ENCODE measurements around the gene SFTPB.

Gene SFTPB

GRCh38 chr2:85699325-85699724 is 31.3 kb upstream of the SFTPB start:
- H3K79me2 ChIP-seq (ENCODE audit: low read length), result no peaks in the 10 kb centered on the region
- H3K4me1 ChIP-seq (ENCODE audit: low read length), result peaks cover under 1% of the 10 kb centered on the region; the same call in 1 of the 2 replicates
- no peak overlapping the region for H3K4me3 ChIP-seq (ENCODE audit: low read length)
- H3K27ac ChIP-seq (ENCODE audit: low read length), result no peak overlapping the region
- no peak overlapping the region for H3K9ac ChIP-seq (ENCODE audit: low read length)
- no peaks in the 10 kb centered on the region for H3K36me3 ChIP-seq (replicated peaks; ENCODE audit: low read depth, low read length)
- H4K20me1 ChIP-seq (ENCODE audit: insufficient read depth, low read length), result no peaks in the 10 kb centered on the region
- H3K4me2 ChIP-seq (ENCODE audit: low read length), result no peak overlapping the region
- no peaks in the 10 kb centered on the region for H3K9me3 ChIP-seq (ENCODE audit: insufficient read depth, low read length)
- no peak overlapping the region for H2AFZ ChIP-seq (ENCODE audit: low read depth, low read length)
- peaks cover 17% of the 10 kb centered on the region for H3K27me3 ChIP-seq (ENCODE audit: low read depth, low read length)
- no peak for TF ChIP-seq EZH2phosphoT487 (IDR thresholded peaks at IDR 0.05; ENCODE audit: low read depth)
- no peak for TF ChIP-seq CTCF (IDR thresholded peaks at IDR 0.05; ENCODE audit: low read depth, low read length)

- Histone ChIP-seq H3K4me1 (ENCODE audit: low read length) (no peaks in the 10 kb centered on the region), H3K4me2 (ENCODE audit: low read length) (no peak overlapping the region), H3K4me3 (ENCODE audit: low read length) (no peak overlapping the region), H3K36me3 (replicated peaks; ENCODE audit: low read depth, low read length) (no peaks in the 10 kb centered on the region), H2AFZ (ENCODE audit: low read depth, low read length) (no peak overlapping the region), H3K27me3 (ENCODE audit: low read depth, low read length) (peaks cover 17% of the 10 kb centered on the region), H3K9me3 (ENCODE audit: insufficient read depth, low read length) (no peaks in the 10 kb centered on the region), H3K79me2 (ENCODE audit: low read length) (no peaks in the 10 kb centered on the region), H4K20me1 (ENCODE audit: insufficient read depth, low read length) (no peaks in the 10 kb centered on the region), H3K27ac (ENCODE audit: low read length) (no peak overlapping the region), H3K9ac (ENCODE audit: low read length) (no peak overlapping the region)
- no peak for TF ChIP-seq EZH2phosphoT487 (IDR thresholded peaks at IDR 0.05; ENCODE audit: low read depth)
- no peak for TF ChIP-seq CTCF (IDR thresholded peaks at IDR 0.05; ENCODE audit: low read depth, low read length)
Measured at GRCh38 chr2:85698880-85699254, 30.9 kb upstream of the SFTPB start.

GRCh38 chr2:85698184-85698879 is 30.3 kb upstream of the SFTPB start:
- no peaks in the 10 kb centered on the region for H4K20me1 ChIP-seq (ENCODE audit: insufficient read depth, low read length)
- H3K27me3 ChIP-seq (ENCODE audit: low read depth, low read length), result peaks cover 17% of the 10 kb centered on the region
- peak overlapping the region; percentile 30; the same call in 1 of the 2 replicates for H2AFZ ChIP-seq (ENCODE audit: low read depth, low read length)
- TF ChIP-seq EZH2phosphoT487 (IDR thresholded peaks at IDR 0.05; ENCODE audit: low read depth) (no peak), CTCF (IDR thresholded peaks at IDR 0.05; ENCODE audit: low read depth, low read length) (no peak)
- H3K79me2 ChIP-seq (ENCODE audit: low read length), result no peaks in the 10 kb centered on the region
- H3K4me3 ChIP-seq (ENCODE audit: low read length), result no peak overlapping the region
- H3K9me3 ChIP-seq (ENCODE audit: insufficient read depth, low read length), result no peaks in the 10 kb centered on the region
- no peak overlapping the region for H3K27ac ChIP-seq (ENCODE audit: low read length)
- H3K4me1 ChIP-seq (ENCODE audit: low read length), result no peaks in the 10 kb centered on the region
- no peaks in the 10 kb centered on the region for H3K36me3 ChIP-seq (replicated peaks; ENCODE audit: low read depth, low read length)
- no peak overlapping the region for H3K9ac ChIP-seq (ENCODE audit: low read length)
- H3K4me2 ChIP-seq (ENCODE audit: low read length), result no peak overlapping the region

- Histone ChIP-seq H3K9me3 (ENCODE audit: insufficient read depth, low read length) (no peaks in the 10 kb centered on the region), H4K20me1 (ENCODE audit: insufficient read depth, low read length) (no peaks in the 10 kb centered on the region), H3K27me3 (ENCODE audit: low read depth, low read length) (peaks cover 12% of the 10 kb centered on the region), H3K4me2 (ENCODE audit: low read length) (no peak overlapping the region), H3K79me2 (ENCODE audit: low read length) (no peaks in the 10 kb centered on the region), H3K4me1 (ENCODE audit: low read length) (no peaks in the 10 kb centered on the region), H3K36me3 (replicated peaks; ENCODE audit: low read depth, low read length) (no peaks in the 10 kb centered on the region), H3K27ac (ENCODE audit: low read length) (no peak overlapping the region), H3K9ac (ENCODE audit: low read length) (no peak overlapping the region), H2AFZ (ENCODE audit: low read depth, low read length) (no peak overlapping the region), H3K4me3 (ENCODE audit: low read length) (no peak overlapping the region)
- no peak for TF ChIP-seq EZH2phosphoT487 (IDR thresholded peaks at IDR 0.05; ENCODE audit: low read depth)
Measured at GRCh38 chr2:85697716-85698115, 29.7 kb upstream of the SFTPB start.
